ENCODE results near the gene SERPINE3.

The SERPINE3 gene

DNA sequence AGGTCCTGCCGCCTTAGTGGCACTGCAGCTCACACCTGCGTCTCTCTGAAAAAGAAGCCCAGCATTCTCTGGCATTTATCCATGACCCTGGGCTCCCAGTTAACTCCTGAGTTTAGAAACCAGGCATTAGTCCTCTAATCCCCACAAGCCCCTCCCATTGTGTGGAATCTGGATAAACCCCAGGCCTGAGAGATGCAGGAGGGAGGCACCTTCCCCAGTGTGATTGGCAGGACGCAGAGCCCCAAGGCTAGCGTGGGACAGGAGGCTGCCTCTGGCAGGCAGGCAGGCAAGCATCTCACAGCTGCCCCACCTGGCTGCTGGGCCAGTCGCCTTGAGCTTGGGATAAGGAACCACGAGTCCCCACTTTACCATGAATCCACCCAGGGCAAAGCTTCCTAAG lies 11.0 kb upstream of the SERPINE3 start:
- DNase-seq (ENCODE audit: low read depth) = no peak

DNA sequence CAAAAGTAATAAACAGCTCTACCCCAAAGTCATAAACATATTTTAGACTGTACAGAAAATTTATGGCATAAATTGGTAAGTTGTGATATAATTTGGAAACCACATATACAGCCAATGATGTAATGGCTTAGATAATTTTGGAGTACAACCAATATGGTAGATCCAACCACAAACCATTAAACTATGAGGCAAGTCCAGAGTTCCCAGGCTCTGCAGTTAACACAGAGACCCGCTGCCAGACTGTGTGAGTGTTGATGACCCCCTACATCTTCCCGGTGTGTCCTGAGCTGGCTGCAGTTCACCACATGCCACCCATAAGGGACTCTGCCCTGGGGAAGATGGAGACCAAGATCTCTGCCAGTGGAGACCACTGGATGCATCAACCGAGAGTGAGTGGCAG lies 9.9 kb upstream of the SERPINE3 start:
- no peak for DNase-seq (ENCODE audit: low read depth)

DNA sequence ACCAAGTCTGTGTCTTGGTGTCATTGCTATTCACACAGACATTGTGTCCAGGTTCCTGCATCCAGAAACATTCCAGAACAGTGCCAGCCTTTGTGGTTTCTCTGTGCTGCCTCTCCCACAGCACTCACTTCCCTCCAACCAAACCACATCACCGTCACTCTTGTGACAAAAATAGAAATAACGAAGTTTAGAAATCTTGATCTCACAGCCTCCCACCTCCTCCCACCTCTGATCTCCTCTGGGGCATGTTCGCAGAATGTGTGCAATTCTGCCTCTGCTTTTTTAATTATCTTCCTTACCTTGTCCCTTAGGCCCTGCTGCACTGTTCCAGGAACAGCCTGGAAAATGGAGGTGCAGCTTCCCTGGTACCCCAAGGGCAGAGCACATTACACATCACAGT lies 8.7 kb upstream of the SERPINE3 start:
- DNase-seq (ENCODE audit: low read depth) = no peak

DNA sequence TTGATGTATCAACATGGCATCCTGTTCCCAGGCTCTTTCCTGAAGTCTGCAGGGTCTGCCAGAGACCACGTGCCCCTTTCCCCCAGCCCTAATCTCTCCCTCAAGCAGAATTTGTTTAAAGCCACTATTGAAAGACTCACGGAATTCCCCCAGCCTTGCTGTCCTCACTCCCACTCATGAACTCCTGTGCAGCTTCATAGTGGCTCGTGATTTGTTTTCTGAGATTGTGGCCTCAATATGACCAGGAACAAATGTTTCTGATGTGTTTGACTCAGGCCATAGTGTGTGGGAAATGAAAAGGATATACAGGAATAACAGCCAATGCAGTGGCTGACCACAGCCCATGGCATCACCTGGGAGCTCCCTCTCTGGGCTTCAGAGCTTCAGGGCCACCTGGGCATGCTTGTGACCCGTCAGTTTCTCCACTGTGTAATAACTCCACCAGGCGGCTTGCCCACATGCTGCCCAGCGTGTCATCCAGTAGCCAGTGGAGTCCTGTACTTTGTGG lies 8.1 kb upstream of the SERPINE3 start:
- no peak for DNase-seq (ENCODE audit: low read depth)

DNA sequence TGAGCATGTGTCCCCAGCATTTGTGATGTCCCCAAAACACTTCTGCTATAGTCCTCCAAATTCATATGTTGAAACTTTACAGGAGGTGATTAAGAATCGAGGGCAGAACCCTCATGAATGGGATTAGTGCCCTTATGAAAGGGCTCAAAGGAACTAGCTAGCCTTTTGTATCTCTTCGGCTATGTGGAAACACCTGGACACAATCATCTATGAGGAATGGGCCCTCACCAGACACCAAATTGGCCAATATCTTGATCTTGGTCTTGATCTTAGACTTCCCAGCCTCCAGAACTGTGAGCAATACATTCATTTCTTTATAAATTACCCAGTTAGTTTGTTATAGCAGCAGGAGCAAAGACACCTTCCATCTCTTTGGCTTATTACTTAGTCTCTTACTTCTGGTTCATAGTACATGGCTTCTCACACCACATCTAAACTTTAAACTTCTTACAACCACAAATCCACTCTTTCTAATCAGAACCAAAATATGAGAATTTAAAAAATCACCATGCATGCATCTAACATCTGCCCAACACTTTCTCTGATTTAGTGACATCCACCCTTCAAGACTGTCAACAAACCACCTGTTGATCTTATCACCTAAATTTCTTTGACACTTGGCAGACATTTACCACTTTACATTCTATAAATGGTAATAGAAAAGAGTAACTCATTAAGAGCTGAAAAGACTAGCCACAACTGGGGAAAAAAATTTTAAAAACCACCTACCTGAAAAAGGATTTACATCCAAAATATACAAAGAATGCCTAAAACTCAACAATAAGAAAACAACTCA lies 6.7 kb upstream of the SERPINE3 start:
- no peak for DNase-seq (ENCODE audit: low read depth)

DNA sequence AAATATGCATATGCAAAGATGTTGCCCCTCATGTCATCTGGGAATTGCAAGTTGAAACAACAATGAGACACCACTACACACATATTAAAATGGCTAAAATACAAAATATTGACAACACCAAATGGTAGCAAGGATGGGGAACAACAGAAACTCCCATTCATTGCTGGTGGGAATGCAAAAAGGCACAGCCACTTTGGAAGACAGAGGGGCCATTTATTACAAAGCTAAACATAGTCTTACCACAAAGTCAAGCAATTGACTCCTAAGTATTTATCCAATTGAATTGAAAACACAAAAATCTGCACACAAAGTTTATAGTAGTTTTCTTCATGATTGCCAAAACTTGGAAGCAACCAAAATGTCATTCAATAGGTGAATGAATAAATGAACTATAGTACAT lies 6.1 kb upstream of the SERPINE3 start:
- no peak for DNase-seq (ENCODE audit: low read depth)

DNA sequence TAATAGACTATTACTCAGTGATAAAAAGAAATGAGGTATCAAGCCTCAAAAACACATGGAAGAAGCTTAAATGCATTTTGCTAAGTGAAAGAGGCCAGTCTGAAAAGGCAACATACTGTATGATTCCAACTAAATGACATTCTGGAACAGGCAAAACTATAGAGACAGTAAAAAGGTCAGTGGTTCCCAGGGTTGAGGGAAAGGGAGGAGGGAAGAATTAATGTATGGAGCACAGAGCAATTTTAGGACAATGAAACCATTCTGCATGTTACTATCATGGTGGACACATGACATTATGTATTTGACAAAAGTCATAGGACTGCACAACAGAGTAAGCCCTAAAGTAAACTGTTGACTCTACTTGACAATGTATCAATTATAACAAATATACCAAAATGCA lies 5.7 kb upstream of the SERPINE3 start:
- DNase-seq (ENCODE audit: low read depth) = no peak

DNA sequence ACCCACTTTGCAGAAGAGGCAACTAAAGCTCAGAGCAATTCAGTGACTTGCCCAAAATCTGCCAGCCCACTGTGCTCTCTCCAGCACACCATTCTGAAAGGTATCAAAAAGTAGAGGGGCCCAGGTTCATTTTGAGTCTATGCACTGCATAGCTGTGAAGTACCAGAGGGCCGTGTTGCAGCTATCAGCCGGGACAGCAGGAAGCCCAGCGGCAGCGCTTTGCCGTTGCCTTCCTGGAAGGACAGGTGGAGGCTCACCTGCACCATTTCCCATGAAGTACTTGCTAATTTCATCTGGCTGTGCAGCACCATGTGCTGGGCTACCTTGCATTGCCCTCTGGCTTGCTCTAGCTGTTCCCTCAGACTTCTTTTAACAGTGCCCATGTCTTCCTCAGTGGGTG lies 2.7 kb upstream of the SERPINE3 start:
- DNase-seq (ENCODE audit: low read depth) = no peak

DNA sequence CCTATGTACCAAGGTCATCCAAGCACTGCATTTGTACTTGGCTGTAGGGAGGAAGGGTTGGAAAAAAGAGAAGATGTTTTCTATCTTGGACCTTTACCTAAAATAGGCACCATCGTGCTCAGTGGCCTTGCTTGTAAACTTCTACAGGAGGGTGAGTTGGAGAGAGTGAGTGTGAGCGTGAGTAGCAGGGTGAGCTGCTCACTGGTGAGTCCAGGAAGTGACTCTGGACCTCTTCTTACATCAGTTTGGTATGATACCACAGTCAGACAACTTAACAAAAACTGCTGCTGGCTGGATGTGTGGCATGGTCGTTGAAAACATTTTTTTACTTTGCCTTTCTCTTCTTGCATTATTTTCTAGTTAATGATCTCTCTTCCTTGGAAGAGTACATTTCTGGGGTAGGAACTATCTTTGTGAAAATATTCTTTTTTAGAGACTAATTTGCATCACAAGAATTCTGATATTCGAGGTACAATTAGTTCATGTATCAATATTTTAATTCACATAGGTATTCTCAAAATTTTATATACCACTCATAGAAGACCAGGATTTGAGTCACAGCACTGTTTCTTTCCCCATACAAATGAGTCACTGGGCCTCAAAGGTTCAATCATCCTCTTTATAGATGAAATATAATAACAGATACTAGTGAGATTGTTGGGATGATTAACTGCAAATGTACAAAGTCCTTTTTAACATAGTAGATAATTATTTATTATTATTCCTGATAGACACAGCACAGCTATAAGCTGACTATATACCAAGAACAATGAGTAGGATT lies 651 bp downstream of the SERPINE3 start:
- no peak for DNase-seq (ENCODE audit: low read depth)

DNA sequence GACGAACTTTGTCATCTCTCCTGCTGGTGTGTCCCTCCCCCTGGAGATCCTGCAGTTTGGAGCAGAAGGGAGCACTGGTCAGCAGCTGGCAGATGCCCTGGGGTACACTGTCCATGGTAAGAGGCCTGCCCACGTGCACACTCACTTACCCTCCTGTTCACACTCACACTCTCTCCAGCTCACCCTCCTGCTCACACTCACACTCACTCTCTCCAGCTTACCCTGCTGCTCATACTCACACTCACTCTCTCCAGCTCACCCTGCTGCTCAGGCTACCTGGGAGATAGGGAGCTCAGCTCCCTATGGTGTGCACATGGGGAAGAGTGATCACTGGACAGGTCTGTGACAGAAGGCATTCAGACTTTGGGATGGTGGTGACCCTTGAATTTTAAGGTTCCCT lies 1.7 kb downstream of the SERPINE3 start:
- no peak for DNase-seq (ENCODE audit: low read depth)

DNA sequence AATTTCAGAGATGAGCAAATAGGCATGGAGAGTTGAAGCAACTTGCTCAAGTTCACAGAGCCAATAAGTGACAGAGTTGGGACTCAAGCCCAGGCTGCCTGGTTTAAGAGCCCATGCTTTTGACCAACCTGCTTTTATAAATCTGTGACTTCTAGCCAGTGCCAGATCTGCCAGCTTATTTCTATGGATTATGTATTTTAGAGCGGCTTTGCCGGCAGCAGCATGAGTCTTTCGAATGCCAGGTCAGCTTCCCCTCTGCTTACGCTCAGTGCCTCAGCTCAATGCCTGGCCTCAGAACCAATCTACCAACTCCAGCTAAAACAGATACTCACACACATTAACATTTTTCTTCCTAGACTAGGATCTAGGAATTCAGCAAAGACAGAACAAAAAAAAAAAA lies 2.3 kb downstream of the SERPINE3 start:
- no peak for DNase-seq (ENCODE audit: low read depth)

DNA sequence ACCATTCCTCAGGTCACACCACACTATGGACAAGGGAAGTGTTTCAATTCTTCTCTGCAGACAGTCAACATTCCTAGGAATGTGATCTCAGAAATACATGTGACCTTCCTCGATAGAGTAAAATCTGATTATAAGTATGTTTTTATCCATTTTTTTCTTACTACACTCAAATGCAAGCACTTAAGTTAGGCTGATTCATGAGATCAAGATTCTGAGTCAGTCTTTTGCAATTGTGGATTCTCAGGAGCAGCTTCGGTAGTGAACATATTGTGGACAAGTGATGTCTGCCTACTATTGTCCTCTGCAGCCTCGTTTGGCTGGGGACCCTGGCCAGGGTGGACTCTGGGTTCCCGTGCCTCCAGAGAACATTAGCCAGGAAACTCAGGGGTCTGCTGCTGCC lies 3.2 kb downstream of the SERPINE3 start:
- no peak for DNase-seq (ENCODE audit: low read depth)

DNA sequence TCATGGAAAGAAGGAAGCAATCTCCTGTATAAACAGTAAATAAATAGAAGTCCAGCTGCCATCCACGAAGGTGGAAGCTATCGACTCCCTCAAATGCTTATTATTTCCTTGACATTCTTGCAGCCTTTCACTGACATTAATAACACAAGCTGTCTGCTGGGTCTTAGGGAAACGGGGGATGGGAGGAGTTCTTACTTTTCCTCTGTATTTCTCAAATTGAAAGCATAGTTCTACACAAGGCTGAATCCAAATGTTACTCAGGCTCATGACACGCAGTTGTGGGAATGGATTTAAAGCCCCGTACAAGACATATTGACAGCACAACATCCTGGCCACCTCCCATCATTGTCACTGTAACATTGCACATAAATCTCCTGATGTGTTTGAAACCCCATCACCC lies 4.0 kb downstream of the SERPINE3 start:
- DNase-seq (ENCODE audit: low read depth) = no peak

DNA sequence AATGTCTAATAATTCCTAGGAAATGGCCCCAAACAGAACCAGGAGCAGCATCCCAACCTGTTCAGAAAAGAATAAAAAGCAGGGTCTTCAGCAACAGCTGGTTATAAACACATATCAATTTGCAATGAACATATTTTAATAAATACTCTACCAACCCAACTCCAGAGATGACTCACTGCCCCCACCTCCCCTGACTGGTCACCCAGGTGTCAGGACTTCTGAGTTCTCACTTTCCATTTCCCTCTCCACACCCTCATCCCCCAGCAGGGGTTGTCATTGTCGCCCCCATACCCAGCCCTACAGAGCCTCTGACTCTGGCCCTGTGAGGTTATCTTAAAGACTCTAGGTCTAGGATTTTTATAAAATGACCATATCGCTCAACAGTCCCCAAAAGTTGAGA lies 6.9 kb downstream of the SERPINE3 start:
- DNase-seq (ENCODE audit: low read depth) = no peak

DNA sequence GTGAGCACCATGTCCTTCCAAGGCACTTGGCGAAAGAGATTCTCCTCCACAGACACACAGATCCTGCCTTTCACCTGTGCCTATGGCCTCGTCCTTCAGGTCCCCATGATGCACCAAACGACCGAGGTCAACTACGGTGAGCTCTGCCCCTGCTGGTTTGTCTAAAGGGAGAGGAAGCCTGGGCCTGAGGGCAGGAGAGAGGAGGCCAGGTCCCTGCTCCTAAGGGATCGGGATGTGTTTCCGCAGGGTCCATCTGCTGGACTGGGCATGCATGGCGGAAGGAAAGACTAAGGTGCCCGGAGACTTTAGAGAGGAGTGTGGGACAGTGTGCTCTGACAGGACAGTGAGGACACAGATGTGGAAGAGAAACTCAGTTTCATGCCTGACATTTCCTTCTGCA lies 7.6 kb downstream of the SERPINE3 start:
- no peak for DNase-seq (ENCODE audit: low read depth)

DNA sequence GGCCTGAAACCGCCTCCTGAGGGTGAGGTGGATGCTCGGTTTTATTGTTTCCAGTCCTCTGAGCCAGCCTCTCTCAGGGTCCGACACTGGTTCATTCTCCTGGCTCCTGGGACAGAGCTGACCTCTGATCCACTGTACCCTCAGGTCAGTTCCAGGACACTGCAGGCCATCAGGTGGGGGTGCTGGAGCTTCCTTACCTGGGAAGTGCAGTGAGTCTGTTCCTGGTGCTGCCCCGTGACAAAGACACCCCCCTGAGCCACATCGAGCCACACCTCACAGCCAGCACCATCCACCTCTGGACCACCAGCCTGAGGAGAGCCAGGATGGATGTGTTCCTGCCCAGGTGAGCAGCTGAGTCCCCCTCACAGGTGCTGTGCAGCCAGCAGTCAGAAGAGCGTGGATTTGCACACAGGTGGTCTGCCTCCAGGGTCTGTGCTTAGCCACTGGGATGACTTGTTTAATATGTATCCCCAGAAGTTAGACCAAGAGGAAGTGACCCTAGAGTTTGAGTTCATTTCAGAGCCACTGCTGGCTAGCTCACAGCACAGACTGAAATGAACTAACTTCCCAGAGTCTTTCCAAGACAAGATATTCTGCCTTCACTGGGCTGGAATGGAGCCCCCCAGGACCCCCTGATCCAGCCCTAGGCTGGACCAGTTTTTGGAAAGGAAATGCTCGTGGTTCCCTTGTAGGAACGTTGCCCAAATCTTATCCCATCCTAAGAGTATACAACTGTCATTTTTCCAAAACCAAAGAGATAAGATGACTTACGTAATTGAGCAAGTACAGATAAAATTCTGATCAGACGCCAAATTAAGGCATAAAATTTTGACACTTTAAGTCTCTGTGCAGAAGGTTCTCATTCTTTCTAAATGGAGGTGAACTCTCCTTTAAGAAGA lies 8.8 kb downstream of the SERPINE3 start:
- DNase-seq (ENCODE audit: low read depth) = no peak

DNA sequence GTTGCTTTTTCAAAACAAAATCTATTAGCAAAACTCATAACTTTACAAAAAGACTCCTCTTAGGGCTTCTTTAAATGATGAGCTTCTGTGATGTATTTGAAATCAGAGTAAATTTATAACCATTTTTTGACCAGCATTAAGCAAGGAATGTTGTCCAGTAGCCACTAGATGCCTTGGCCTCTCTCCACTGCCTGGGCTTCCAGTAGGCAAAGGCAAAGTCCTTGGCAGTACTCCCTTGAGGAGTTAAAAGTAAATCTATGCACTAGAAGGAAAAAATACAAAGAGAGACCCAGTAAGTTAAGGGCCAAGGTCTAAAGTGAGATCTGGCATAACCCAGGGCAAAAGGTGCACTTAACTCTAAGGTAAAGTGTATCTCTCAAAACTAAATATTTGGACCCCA lies 9.5 kb downstream of the SERPINE3 start:
- no peak for DNase-seq (ENCODE audit: low read depth)

DNA sequence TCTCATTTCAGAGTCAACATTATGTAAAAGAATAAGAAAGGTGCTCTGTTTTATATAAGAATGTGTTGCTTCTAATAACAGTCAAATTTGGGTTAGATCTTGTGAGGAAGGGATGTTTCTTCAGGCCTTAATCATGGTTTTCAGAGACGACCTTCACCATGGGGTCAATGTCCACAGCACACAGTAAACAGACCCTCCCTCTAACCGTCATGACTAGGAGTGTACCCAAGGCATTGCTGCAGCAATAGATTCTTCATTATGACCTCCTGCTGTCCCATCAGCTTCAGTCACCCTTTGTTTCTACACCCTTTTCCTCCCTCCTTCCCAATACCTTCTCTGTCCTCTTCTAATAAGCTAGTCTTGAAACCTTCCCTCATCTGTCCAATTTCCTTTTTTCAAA lies 15.7 kb downstream of the SERPINE3 start:
- DNase-seq (ENCODE audit: low read depth) = no peak

DNA sequence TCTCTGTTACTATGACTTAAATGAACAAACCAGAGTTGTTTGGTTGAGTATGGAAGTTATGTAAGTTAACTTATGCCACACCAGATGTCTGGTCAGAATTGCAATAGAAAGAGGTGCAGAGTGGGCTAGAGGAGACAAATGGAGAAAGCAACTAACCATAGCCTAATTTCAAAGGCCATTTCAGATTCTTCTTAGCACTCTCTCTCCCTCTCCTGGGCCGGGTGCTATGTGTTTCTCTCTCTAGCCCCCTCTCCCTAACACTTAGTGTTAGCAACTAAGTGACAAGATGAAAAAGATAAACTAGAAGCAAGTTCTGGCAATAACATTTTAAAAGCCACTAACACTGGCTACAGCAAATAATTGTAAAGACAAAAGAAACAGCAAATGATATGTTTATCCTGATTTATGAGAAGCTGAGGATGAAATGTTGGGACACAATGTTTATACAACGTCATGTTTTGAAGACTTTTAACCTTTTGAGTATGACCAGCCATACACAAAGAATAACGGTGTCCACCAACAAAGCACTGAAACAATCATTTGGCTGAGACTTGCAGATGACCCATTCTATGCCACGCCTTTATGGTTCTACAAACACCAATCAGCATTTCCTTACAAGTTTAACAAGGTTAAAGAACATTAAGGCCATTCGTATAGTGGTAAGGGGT lies 18.6 kb downstream of the SERPINE3 start:
- no peak for DNase-seq (ENCODE audit: low read depth)

DNA sequence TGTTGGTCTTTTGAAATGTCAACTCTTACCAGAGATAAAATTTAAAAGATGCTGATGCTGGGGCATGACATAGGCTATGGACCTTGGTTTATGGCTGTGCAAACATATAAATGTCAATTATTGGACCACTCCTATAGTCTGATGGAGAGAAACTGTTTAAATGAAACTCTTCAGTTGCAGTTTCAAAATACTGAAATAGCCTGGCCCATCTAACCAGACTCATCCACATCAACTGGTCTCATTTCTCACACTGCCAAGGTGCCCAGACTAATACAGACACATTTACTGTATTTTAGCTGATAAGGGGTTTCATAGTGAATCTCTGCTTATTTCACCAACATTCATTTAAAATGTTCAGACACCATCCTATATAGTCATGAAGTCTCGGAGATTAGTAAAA lies 19.9 kb downstream of the SERPINE3 start:
- no peak for DNase-seq (ENCODE audit: low read depth)

DNA sequence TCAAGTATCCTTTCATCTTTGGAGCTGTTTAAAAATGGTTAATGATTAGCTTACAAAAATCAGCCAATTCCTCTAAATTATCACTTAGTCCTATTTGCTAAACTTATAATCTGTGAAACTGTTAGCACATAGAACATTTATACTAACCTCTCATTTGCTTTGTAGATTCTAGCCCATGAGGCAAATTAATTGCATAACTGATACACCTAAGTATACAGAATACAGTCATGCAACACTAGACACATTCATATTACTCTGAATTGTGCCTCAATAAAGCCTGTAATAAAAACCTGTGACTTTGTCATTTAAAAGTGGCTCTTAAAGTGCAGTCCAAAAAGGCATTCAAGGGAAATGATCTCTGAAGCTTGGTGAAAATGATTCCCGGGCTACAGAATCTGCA lies 21.0 kb downstream of the SERPINE3 start:
- no peak for DNase-seq (ENCODE audit: low read depth)

DNA sequence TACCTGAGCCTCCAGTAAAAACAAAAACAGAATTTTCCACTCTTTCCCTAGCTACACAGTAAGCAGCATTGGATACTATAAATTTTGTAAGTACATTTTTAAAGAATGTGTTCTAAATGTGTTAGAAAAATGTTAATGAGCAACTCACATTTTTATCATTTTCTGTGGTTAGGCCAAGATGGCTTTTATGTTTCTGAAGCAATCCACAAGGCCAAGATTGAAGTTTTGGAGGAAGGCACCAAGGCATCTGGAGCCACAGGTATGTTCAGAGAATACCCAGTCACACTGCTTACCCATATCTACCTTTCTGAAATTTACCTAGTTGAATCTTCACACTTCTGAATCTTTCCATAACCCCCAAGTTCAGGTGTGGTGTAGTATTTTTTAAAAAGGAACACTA lies 21.6 kb downstream of the SERPINE3 start:
- no peak for DNase-seq (ENCODE audit: low read depth)

Measured in stimulated activated CD8-positive, alpha-beta memory T cell treated with anti-CD3 and anti-CD28 coated beads, Interleukin-12 subunit alpha, Interleukin-12 subunit beta, amount 100 ng/mL, for 4 hours (primary cell).